Measurements from ENCODE around the gene GCC2.
A peak's percentile ranks its signal among the peaks of the same experiment; 100 is the strongest.
"Not testable (repeated sequence)": the region's sequence is repeated elsewhere in the genome, so short reads cannot be mapped to it uniquely, and the experiment has no call there.

Gene GCC2

GRCh38 chr2:108455571-108455970, 6.6 kb downstream of the GCC2 start:
- H3K9me3 Mint-ChIP-seq = peaks cover 26% of the 10 kb centered on the region
- no peak overlapping the region for H3K4me3 Mint-ChIP-seq
- peaks cover 74% of the 10 kb centered on the region for H3K36me3 Mint-ChIP-seq (ENCODE audit: low read depth)
- no peaks in the 10 kb centered on the region for H3K27me3 Mint-ChIP-seq (ENCODE audit: low read depth)
- peaks cover 31% of the 10 kb centered on the region for H3K4me1 Mint-ChIP-seq (ENCODE audit: low read depth)
- H3K27ac Mint-ChIP-seq = no peak overlapping the region

- Mint-ChIP-seq H3K27me3 (ENCODE audit: low read depth) (no peaks in the 10 kb centered on the region), H3K4me1 (ENCODE audit: low read depth) (peaks cover 27% of the 10 kb centered on the region), H3K9me3 (peaks cover 34% of the 10 kb centered on the region), H3K36me3 (ENCODE audit: low read depth) (peaks cover 77% of the 10 kb centered on the region), H3K4me3 (no peak overlapping the region), H3K27ac (no peak overlapping the region)
Observed at GRCh38 chr2:108458082-108458481, 9.1 kb downstream of the GCC2 start.

- peaks cover 80% of the 10 kb centered on the region for H3K36me3 Mint-ChIP-seq (ENCODE audit: low read depth)
Observed at GRCh38 chr2:108459441-108459840, 10.4 kb downstream of the GCC2 start.

GRCh38 chr2:108460345-108461037, 11.5 kb downstream of the GCC2 start:
- Mint-ChIP-seq H3K9me3 (peaks cover 37% of the 10 kb centered on the region), H3K27me3 (ENCODE audit: low read depth) (no peaks in the 10 kb centered on the region), H3K4me3 (no peak overlapping the region), H3K4me1 (ENCODE audit: low read depth) (peaks cover 27% of the 10 kb centered on the region), H3K36me3 (ENCODE audit: low read depth) (peaks cover 78% of the 10 kb centered on the region), H3K27ac (peak overlapping the region; percentile 37)

More at GRCh38 chr2:108459441-108459840, 10.4 kb downstream of the GCC2 start:
- Mint-ChIP-seq H3K27ac (no peak overlapping the region), H3K4me1 (ENCODE audit: low read depth) (peaks cover 26% of the 10 kb centered on the region), H3K4me3 (no peak overlapping the region), H3K27me3 (ENCODE audit: low read depth) (no peaks in the 10 kb centered on the region), H3K9me3 (peaks cover 37% of the 10 kb centered on the region)

- Mint-ChIP-seq H3K27me3 (ENCODE audit: low read depth) (no peaks in the 10 kb centered on the region), H3K36me3 (ENCODE audit: low read depth) (peaks cover 48% of the 10 kb centered on the region), H3K27ac (no peak overlapping the region), H3K9me3 (no peaks in the 10 kb centered on the region), H3K4me3 (no peak overlapping the region), H3K4me1 (ENCODE audit: low read depth) (no peaks in the 10 kb centered on the region)
Observed at GRCh38 chr2:108477099-108477498, 28.1 kb downstream of the GCC2 start.

GRCh38 chr2:108485253-108485652, 36.2 kb downstream of the GCC2 start:
- Mint-ChIP-seq H3K4me3 (no peak overlapping the region), H3K27ac (no peak overlapping the region), H3K4me1 (ENCODE audit: low read depth) (no peaks in the 10 kb centered on the region), H3K27me3 (ENCODE audit: low read depth) (no peaks in the 10 kb centered on the region), H3K9me3 (no peaks in the 10 kb centered on the region), H3K36me3 (ENCODE audit: low read depth) (peaks cover 43% of the 10 kb centered on the region)

GRCh38 chr2:108490506-108491122, 41.6 kb downstream of the GCC2 start:
- Mint-ChIP-seq H3K27ac (no peak overlapping the region), H3K4me1 (ENCODE audit: low read depth) (peaks cover 4% of the 10 kb centered on the region), H3K36me3 (ENCODE audit: low read depth) (peaks cover 43% of the 10 kb centered on the region), H3K9me3 (no peaks in the 10 kb centered on the region), H3K4me3 (no peak overlapping the region), H3K27me3 (ENCODE audit: low read depth) (no peaks in the 10 kb centered on the region)

- Mint-ChIP-seq H3K9me3 (no peaks in the 10 kb centered on the region), H3K4me1 (ENCODE audit: low read depth) (peaks cover 4% of the 10 kb centered on the region), H3K27ac (peak overlapping the region; percentile 26), H3K4me3 (no peak overlapping the region), H3K36me3 (ENCODE audit: low read depth) (peaks cover 41% of the 10 kb centered on the region), H3K27me3 (ENCODE audit: low read depth) (no peaks in the 10 kb centered on the region)
Observed at GRCh38 chr2:108491848-108492247, 42.8 kb downstream of the GCC2 start.

- Mint-ChIP-seq H3K27me3 (ENCODE audit: low read depth) (no peaks in the 10 kb centered on the region), H3K9me3 (no peaks in the 10 kb centered on the region), H3K27ac (no peak overlapping the region), H3K36me3 (ENCODE audit: low read depth) (peaks cover 39% of the 10 kb centered on the region), H3K4me3 (no peak overlapping the region), H3K4me1 (ENCODE audit: low read depth) (peaks cover 4% of the 10 kb centered on the region)
Observed at GRCh38 chr2:108492364-108492763, 43.4 kb downstream of the GCC2 start.

- not testable (repeated sequence) for H3K4me3 Mint-ChIP-seq; H3K9me3 Mint-ChIP-seq; H3K27me3 Mint-ChIP-seq (ENCODE audit: low read depth); H3K27ac Mint-ChIP-seq; H3K4me1 Mint-ChIP-seq (ENCODE audit: low read depth)
- H3K36me3 Mint-ChIP-seq (ENCODE audit: low read depth) = peaks cover 37% of the 10 kb centered on the region
Observed at GRCh38 chr2:108496167-108496566, 47.2 kb downstream of the GCC2 start.

GRCh38 chr2:108507620-108508019, 58.6 kb downstream of the GCC2 start:
- H3K4me1 Mint-ChIP-seq (ENCODE audit: low read depth); H3K4me3 Mint-ChIP-seq; H3K27ac Mint-ChIP-seq; H3K27me3 Mint-ChIP-seq (ENCODE audit: low read depth); H3K9me3 Mint-ChIP-seq: not testable (repeated sequence)
- H3K36me3 Mint-ChIP-seq (ENCODE audit: low read depth) = peaks cover 30% of the 10 kb centered on the region

- not testable (repeated sequence) for H3K9me3 Mint-ChIP-seq; H3K27ac Mint-ChIP-seq; H3K4me1 Mint-ChIP-seq (ENCODE audit: low read depth); H3K27me3 Mint-ChIP-seq (ENCODE audit: low read depth); H3K4me3 Mint-ChIP-seq
- peaks cover 15% of the 10 kb centered on the region for H3K36me3 Mint-ChIP-seq (ENCODE audit: low read depth)
Observed at GRCh38 chr2:108512431-108512830, 63.4 kb downstream of the GCC2 start.

GRCh38 chr2:108514478-108514877, 65.5 kb downstream of the GCC2 start:
- not testable (repeated sequence) for H3K27me3 Mint-ChIP-seq (ENCODE audit: low read depth); H3K4me1 Mint-ChIP-seq (ENCODE audit: low read depth); H3K4me3 Mint-ChIP-seq; H3K27ac Mint-ChIP-seq
- peaks cover 14% of the 10 kb centered on the region for H3K9me3 Mint-ChIP-seq
- peaks cover 13% of the 10 kb centered on the region for H3K36me3 Mint-ChIP-seq (ENCODE audit: low read depth)

GRCh38 chr2:108524688-108525087, 75.7 kb downstream of the GCC2 start:
- not testable (repeated sequence) for H3K4me1 Mint-ChIP-seq (ENCODE audit: low read depth); H3K4me3 Mint-ChIP-seq; H3K36me3 Mint-ChIP-seq (ENCODE audit: low read depth); H3K27me3 Mint-ChIP-seq (ENCODE audit: low read depth); H3K9me3 Mint-ChIP-seq; H3K27ac Mint-ChIP-seq

- not testable (repeated sequence) for H3K4me1 Mint-ChIP-seq (ENCODE audit: low read depth); H3K27me3 Mint-ChIP-seq (ENCODE audit: low read depth); H3K9me3 Mint-ChIP-seq; H3K4me3 Mint-ChIP-seq; H3K36me3 Mint-ChIP-seq (ENCODE audit: low read depth)
- H3K27ac Mint-ChIP-seq = peak overlapping the region; percentile 12
Observed at GRCh38 chr2:108525258-108525657, 76.3 kb downstream of the GCC2 start.

All from T-helper 1 cell treated with Interleukin-12 subunit alpha and Interleukin-12 subunit beta and Interleukin-4 antibody, amounts not matched to agents 30 μg/mL and 1 μg/mL, for 36 hours (primary cell).